HCT116 (cell line): ENCODE data around the gene FTO. TPM values are rescaled to one million over a fixed set of nuclear protein-coding genes. Genes with fewer than 3 reads are reported as not detected.

ENCODE experiments used
- ATAC-seq: fragments of 200-7000 bp; cut with Tn5 transposase; 2 replicates; pipeline ENCODE4 v1.9.1; 2020; ENCODE audit warnings: mild to moderate bottlenecking, moderate library complexity
- BruUV-seq: library from RNA; stranded (reverse); fragments of 400-500 nt; replicated peaks from 2 replicates; lab custom pipeline; 2021; lab: Mats Ljungman, UMichigan
- CTCF ChIA-PET: fragments of 300-600 bp; sonication (Branson Sonifier 250); formaldehyde crosslinking; loops from one replicate; lab custom pipeline; 2021; ENCODE audit warnings: antibody characterized with exemption; lab: Charles Lee
- POLR2A ChIA-PET: fragments of 300-600, 350-600 bp; sonication (Branson Sonifier 250); formaldehyde crosslinking; loops from one replicate; lab custom pipeline; 2021; ENCODE audit warnings: antibody characterized with exemption; lab: Charles Lee
- RAD21 ChIA-PET, 2 experiments: fragments of 300-600 bp; sonication (Branson Sonifier 250); formaldehyde crosslinking; loops; one replicate each; lab custom pipeline; 2023; ENCODE audit warnings: low total read pairs in 2 of 2; ENCODE audit not compliant: uncharacterized antibody in 2 of 2, unreplicated experiment in 2 of 2, low non-redundant PET in 1 of 2; lab: Charles Lee
- DNase-seq: peaks from one replicate; pipeline ENCODE4 v3.0.0-alpha.2; 2010; ENCODE audit warnings: low read depth, low spot score
- H2AFZ ChIP-seq: fragments of 200-600 bp; shearing (Covaris generic), sonication (generic); 2 replicates; pipeline ENCODE4 v1.6.1; 2017; ENCODE audit warnings: low read depth, mixed run types, mixed read lengths, antibody characterized with exemption, low read length; ENCODE audit not compliant: poor library complexity, severe bottlenecking
- H3K27ac ChIP-seq: 2 replicates; pipeline ENCODE4 v1.5.1; 2012; ENCODE audit warnings: low read depth, low read length
- H3K27me3 ChIP-seq: fragments of 200-600 bp; sonication (generic); 2 replicates; pipeline ENCODE4 v1.6.1; 2016; ENCODE audit warnings: mixed run types, low read length, mixed read lengths; ENCODE audit not compliant: insufficient read depth
- H3K36me3 ChIP-seq, 2 experiments: fragments of 200-500 bp in 1 of 2; fragments of 200-600 bp in 1 of 2; sonication (Bioruptor generic) in 1 of 2; sonication (generic) in 1 of 2; 2 replicates each; pipeline versions ENCODE4 v1.5.1 to v1.6.1; 2014 to 2016; ENCODE audit warnings: low read length in 2 of 2, inconsistent platforms in 1 of 2, mixed read lengths in 1 of 2, mixed run types in 1 of 2; ENCODE audit not compliant: insufficient read depth in 2 of 2, control insufficient read depth in 1 of 2
- H3K4me1 ChIP-seq, 2 experiments: fragments of 200-600 bp in 1 of 2; sonication (generic) in 1 of 2; 2 replicates each; pipeline versions ENCODE4 v1.5.1 to v1.6.1; 2012 to 2017; ENCODE audit warnings: low read length in 2 of 2, inconsistent platforms in 1 of 2, mild to moderate bottlenecking in 1 of 2, mixed read lengths in 1 of 2, mixed run types in 1 of 2, moderate library complexity in 1 of 2; ENCODE audit not compliant: insufficient read depth in 2 of 2, control insufficient read depth in 1 of 2
- H3K4me2 ChIP-seq: fragments of 200-600 bp; sonication (generic); 2 replicates; pipeline ENCODE4 v1.6.1; 2017; ENCODE audit warnings: mixed run types, low read length, mixed read lengths
- H3K4me3 ChIP-seq, 2 experiments: fragments of 200-600 bp in 1 of 2; sonication (generic) in 1 of 2; replicated peaks in 1 of 2; 2 replicates each; pipeline ENCODE4 v1.5.1; 2011 to 2016; ENCODE audit warnings: low read length in 2 of 2, control low read depth in 1 of 2, low read depth in 1 of 2, mild to moderate bottlenecking in 1 of 2, mixed read lengths in 1 of 2, mixed run types in 1 of 2
- H3K79me2 ChIP-seq: fragments of 200-600 bp; sonication (generic); 2 replicates; pipeline ENCODE4 v1.6.1; 2017; ENCODE audit warnings: mild to moderate bottlenecking, mixed run types, low read length, moderate library complexity, mixed read lengths; ENCODE audit not compliant: insufficient read depth
- H3K9ac ChIP-seq: fragments of 200-600 bp; sonication (generic); 2 replicates; pipeline ENCODE4 v1.6.1; 2016; ENCODE audit warnings: low read length, mixed read lengths
- H3K9me2 ChIP-seq: fragments of 200-600 bp; sonication (generic), shearing (Covaris generic); 2 replicates; pipeline ENCODE4 v1.6.1; 2017; ENCODE audit warnings: mixed run types, mild to moderate bottlenecking, moderate library complexity; ENCODE audit not compliant: insufficient read depth
- H3K9me3 ChIP-seq, 2 experiments: fragments of 200-500 bp in 1 of 2; fragments of 200-600 bp in 1 of 2; sonication (Bioruptor generic) in 1 of 2; sonication (generic) in 1 of 2; 2 replicates each; pipeline ENCODE4 v1.6.1; 2014 to 2017; ENCODE audit warnings: low read length in 2 of 2, mixed read lengths in 2 of 2, inconsistent platforms in 1 of 2, low read depth in 1 of 2, mild to moderate bottlenecking in 1 of 2, mixed run types in 1 of 2, moderate library complexity in 1 of 2; ENCODE audit not compliant: control insufficient read depth in 1 of 2, insufficient read depth in 1 of 2
- H4K20me1 ChIP-seq: fragments of 200-600 bp; sonication (generic), shearing (Covaris generic); 2 replicates; pipeline ENCODE4 v1.6.1; 2017; ENCODE audit warnings: mixed run types, mild to moderate bottlenecking, moderate library complexity; ENCODE audit not compliant: insufficient read depth
- ATF3 ChIP-seq: IDR thresholded peaks from 2 replicates; pipeline ENCODE4 v1.6.1; 2012
- EGR1 ChIP-seq: IDR thresholded peaks from 2 replicates; pipeline ENCODE4 v1.6.1; 2012; ENCODE audit warnings: low read depth
- ELF1 ChIP-seq: IDR thresholded peaks from 2 replicates; pipeline ENCODE4 v1.6.1; 2012; ENCODE audit warnings: low read depth, borderline replicate concordance
- EZH2phosphoT487 ChIP-seq: fragments of 200-600 bp; IDR thresholded peaks from 2 replicates; pipeline ENCODE4 v1.6.1; 2018; ENCODE audit warnings: antibody characterized with exemption, borderline replicate concordance
- JUND ChIP-seq: IDR thresholded peaks from 2 replicates; pipeline ENCODE4 v1.6.1; 2012
- MAX ChIP-seq: IDR thresholded peaks from 2 replicates; pipeline ENCODE4 v1.6.1; 2012
- RAD21 ChIP-seq: IDR thresholded peaks from 2 replicates; pipeline ENCODE4 v1.6.1; 2012; ENCODE audit warnings: low read depth, mild to moderate bottlenecking
- REST ChIP-seq: IDR thresholded peaks from 2 replicates; pipeline ENCODE4 v1.6.1; 2012; ENCODE audit warnings: low read depth
- SIN3A ChIP-seq: IDR thresholded peaks from 2 replicates; pipeline ENCODE4 v1.6.1; 2012; ENCODE audit warnings: low read depth
- SRF ChIP-seq: IDR thresholded peaks from 2 replicates; pipeline ENCODE4 v1.6.1; 2012; ENCODE audit warnings: low read depth
- TCF7L2 ChIP-seq: IDR thresholded peaks from 2 replicates; pipeline ENCODE4 v1.7.0; 2011; ENCODE audit warnings: borderline replicate concordance, inconsistent platforms; ENCODE audit not compliant: insufficient read depth, insufficient read length; ENCODE audit errors: extremely low read depth
- YY1 ChIP-seq: IDR thresholded peaks from 2 replicates; pipeline ENCODE4 v1.6.1; 2011; ENCODE audit warnings: low read length, low read depth, moderate library complexity, mild to moderate bottlenecking; ENCODE audit not compliant: insufficient replicate concordance; ENCODE audit errors: extremely low read depth
- ZBTB33 ChIP-seq: IDR thresholded peaks from 2 replicates; pipeline ENCODE4 v1.6.1; 2011; ENCODE audit warnings: mild to moderate bottlenecking, low read length, moderate library complexity; ENCODE audit not compliant: insufficient replicate concordance; ENCODE audit errors: extremely low read depth
- intact Hi-C: fragments of 100-400 bp; cut with micrococcal nuclease; formaldehyde crosslinking; loops from 2 replicates; pipeline ENCODE4 v1.10.0; 2022
- total RNA-seq: library from RNA; stranded (reverse); gene quantifications from one replicate; pipeline ENCODE4 v1.2.1, GENCODE V29; 2021; ENCODE audit not compliant: unreplicated experiment

Gene FTO
- total RNA-seq, 1 experiment from 2014 or later = 55.2 TPM

GRCh38 chr16:54145881-54146280 lies 441.9 kb downstream of the FTO start:
- Histone ChIP-seq H3K4me2 (no peak overlapping the region), H3K9me3 (no peaks in the 10 kb centered on the region), H4K20me1 (no peaks in the 10 kb centered on the region), H3K27ac (no peak overlapping the region), H3K4me3 (no peak overlapping the region), H3K79me2 (no peaks in the 10 kb centered on the region), H3K36me3 (no peaks in the 10 kb centered on the region), H3K9me2 (no peaks in the 10 kb centered on the region), H2AFZ (no peak overlapping the region), H3K27me3 (peaks cover 24% of the 10 kb centered on the region; the same call in 1 of the 2 replicates), H3K4me1 (no peaks in the 10 kb centered on the region), H3K9ac (no peak overlapping the region)
- ATAC-seq = no peak
- no peak for TF ChIP-seq JUND
- CTCF ChIA-PET = no interaction called here
- no peak for DNase-seq
- intact Hi-C loops = no loop called here
- RAD21 ChIA-PET = no interaction called here
- POLR2A ChIA-PET = no interaction called here
- BruUV-seq = no TSS peak

- no peak overlapping the region for H3K27ac ChIP-seq
- RAD21 ChIA-PET = no interaction called here
- intact Hi-C loops = no loop called here
- no peak for DNase-seq
- peaks cover 13% of the 10 kb centered on the region; the same call in 1 of the 2 replicates for H3K27me3 ChIP-seq
- no peak for ATAC-seq
- no peak overlapping the region for H3K4me2 ChIP-seq
- no peaks in the 10 kb centered on the region for H3K9me3 ChIP-seq
- BruUV-seq = no TSS peak
- POLR2A ChIA-PET = no interaction called here
- no peak overlapping the region for H3K9ac ChIP-seq
- CTCF ChIA-PET = no interaction called here
- no peaks in the 10 kb centered on the region for H4K20me1 ChIP-seq
- no peaks in the 10 kb centered on the region for H3K79me2 ChIP-seq
- H3K4me1 ChIP-seq = no peaks in the 10 kb centered on the region
- no peaks in the 10 kb centered on the region for H3K9me2 ChIP-seq
- H2AFZ ChIP-seq = no peak overlapping the region
- H3K4me3 ChIP-seq = no peak overlapping the region
- H3K36me3 ChIP-seq = no peaks in the 10 kb centered on the region
- TF ChIP-seq YY1 (no peak), JUND (no peak), ELF1 (no peak), MAX (no peak), SIN3A (no peak), SRF (no peak), EZH2phosphoT487 (no peak), ATF3 (no peak), RAD21 (no peak), REST (no peak), ZBTB33 (no peak), TCF7L2 (no peak), EGR1 (no peak)
These were observed 445.0 kb downstream of the FTO start for GRCh38 chr16:54148974-54149373.
